NB4 (cell line): ENCODE measurements around the gene PROX1.

Source experiments
- DNase-seq: peaks from one replicate; pipeline ENCODE4 v3.0.0; 2010; ENCODE audit warnings: low read depth
- H3K4me3 ChIP-seq: one replicate; pipeline ENCODE4 v1.5.1; 2011; ENCODE audit warnings: mild to moderate bottlenecking, low read depth, low read length, moderate library complexity
- CTCF ChIP-seq: IDR thresholded peaks from one replicate; pipeline ENCODE4 v1.5.1; 2012; ENCODE audit warnings: low read depth, low read length
- MAX ChIP-seq: IDR thresholded peaks from 2 replicates; pipeline ENCODE4 v1.6.1; 2011; ENCODE audit warnings: low read depth, low read length
- MYC ChIP-seq: IDR thresholded peaks from 2 replicates; pipeline ENCODE4 v1.6.1; 2011; ENCODE audit warnings: low read depth, low read length
- POLR2A ChIP-seq: IDR thresholded peaks from 2 replicates; pipeline ENCODE4 v1.6.1; 2011; ENCODE audit warnings: mild to moderate bottlenecking; ENCODE audit not compliant: insufficient read length; ENCODE audit errors: extremely low read depth

Gene PROX1

GRCh38 chr1:214004014-214004413 lies 16.2 kb downstream of the PROX1 start:
- no peak for DNase-seq
- no peak overlapping the region for H3K4me3 ChIP-seq

GRCh38 chr1:214004795-214005194 lies 17.0 kb downstream of the PROX1 start:
- no peak for DNase-seq
- no peak for TF ChIP-seq CTCF
- TF ChIP-seq MYC, result no peak
- TF ChIP-seq POLR2A, result no peak
- no peak for TF ChIP-seq MAX
- no peak overlapping the region for H3K4me3 ChIP-seq

More at GRCh38 chr1:214004014-214004413, 16.2 kb downstream of the PROX1 start:
- TF ChIP-seq MAX (no peak), MYC (no peak), CTCF (no peak)

- TF ChIP-seq MAX, result no peak
- TF ChIP-seq POLR2A, result no peak
- TF ChIP-seq MYC, result no peak
- TF ChIP-seq CTCF, result no peak
- no peak for DNase-seq
Observed at GRCh38 chr1:214005708-214006107, 17.9 kb downstream of the PROX1 start.

GRCh38 chr1:214006845-214007244 lies 19.1 kb downstream of the PROX1 start:
- no peak for TF ChIP-seq MAX
- TF ChIP-seq POLR2A, result no peak
- TF ChIP-seq MYC, result no peak
- TF ChIP-seq CTCF, result no peak
- no peak overlapping the region for H3K4me3 ChIP-seq
- no peak for DNase-seq

More at GRCh38 chr1:214005708-214006107, 17.9 kb downstream of the PROX1 start:
- no peak overlapping the region for H3K4me3 ChIP-seq

GRCh38 chr1:214008347-214008746 lies 20.6 kb downstream of the PROX1 start:
- no peak for DNase-seq
- TF ChIP-seq CTCF, result no peak
- TF ChIP-seq POLR2A, result no peak
- TF ChIP-seq MYC, result no peak
- TF ChIP-seq MAX, result no peak
- H3K4me3 ChIP-seq, result no peak overlapping the region

GRCh38 chr1:214008791-214009422 lies 21.1 kb downstream of the PROX1 start:
- no peak overlapping the region for H3K4me3 ChIP-seq
- TF ChIP-seq CTCF, result no peak
- no peak for TF ChIP-seq POLR2A
- no peak for TF ChIP-seq MYC
- TF ChIP-seq MAX, result no peak
- no peak for DNase-seq
